HG03558 (cell line): ENCODE results near the gene CDH5.
"Not testable (repeated sequence)": the region's sequence is repeated elsewhere in the genome, so short reads cannot be mapped to it uniquely, and the experiment has no call there.

Experiments
- ATAC-seq: cut with Tn5 transposase; IDR thresholded peaks from one replicate; pipeline ENCODE4 v1.9.1; 2021; ENCODE audit warnings: moderate number of reproducible peaks; ENCODE audit not compliant: unreplicated experiment; ENCODE audit errors: extremely low read depth

Gene CDH5, protein sequence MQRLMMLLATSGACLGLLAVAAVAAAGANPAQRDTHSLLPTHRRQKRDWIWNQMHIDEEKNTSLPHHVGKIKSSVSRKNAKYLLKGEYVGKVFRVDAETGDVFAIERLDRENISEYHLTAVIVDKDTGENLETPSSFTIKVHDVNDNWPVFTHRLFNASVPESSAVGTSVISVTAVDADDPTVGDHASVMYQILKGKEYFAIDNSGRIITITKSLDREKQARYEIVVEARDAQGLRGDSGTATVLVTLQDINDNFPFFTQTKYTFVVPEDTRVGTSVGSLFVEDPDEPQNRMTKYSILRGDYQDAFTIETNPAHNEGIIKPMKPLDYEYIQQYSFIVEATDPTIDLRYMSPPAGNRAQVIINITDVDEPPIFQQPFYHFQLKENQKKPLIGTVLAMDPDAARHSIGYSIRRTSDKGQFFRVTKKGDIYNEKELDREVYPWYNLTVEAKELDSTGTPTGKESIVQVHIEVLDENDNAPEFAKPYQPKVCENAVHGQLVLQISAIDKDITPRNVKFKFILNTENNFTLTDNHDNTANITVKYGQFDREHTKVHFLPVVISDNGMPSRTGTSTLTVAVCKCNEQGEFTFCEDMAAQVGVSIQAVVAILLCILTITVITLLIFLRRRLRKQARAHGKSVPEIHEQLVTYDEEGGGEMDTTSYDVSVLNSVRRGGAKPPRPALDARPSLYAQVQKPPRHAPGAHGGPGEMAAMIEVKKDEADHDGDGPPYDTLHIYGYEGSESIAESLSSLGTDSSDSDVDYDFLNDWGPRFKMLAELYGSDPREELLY

GRCh38 chr16:66366433-66367299 lies at the start of gene CDH5:
CDH5 (plus strand) TSS chr16:66366691; CDS start chr16:66379338, 12,647 bp downstream.
- no peak for ATAC-seq

GRCh38 chr16:66318505-66318904 lies 48.0 kb upstream of the CDH5 start:
- ATAC-seq: no peak

DNA sequence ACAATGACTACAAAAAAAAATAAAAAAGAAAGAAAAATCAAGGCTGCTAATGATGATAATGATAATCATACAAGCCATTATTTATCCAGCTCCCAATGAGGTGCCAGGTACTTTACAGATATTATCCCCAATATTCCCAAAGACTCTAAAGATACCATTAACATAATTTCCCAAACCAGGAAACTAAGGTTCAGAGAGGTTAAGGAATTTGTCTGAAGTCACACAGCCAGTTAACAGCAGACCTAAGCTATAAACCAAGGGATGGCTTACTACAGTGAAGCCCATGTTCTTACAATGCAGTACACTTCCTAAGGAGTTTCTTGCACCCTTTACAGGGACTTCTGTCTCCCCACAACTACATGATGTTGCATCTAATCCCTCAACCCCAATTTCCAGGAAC lies 45.7 kb upstream of the CDH5 start:
- no peak for ATAC-seq

DNA sequence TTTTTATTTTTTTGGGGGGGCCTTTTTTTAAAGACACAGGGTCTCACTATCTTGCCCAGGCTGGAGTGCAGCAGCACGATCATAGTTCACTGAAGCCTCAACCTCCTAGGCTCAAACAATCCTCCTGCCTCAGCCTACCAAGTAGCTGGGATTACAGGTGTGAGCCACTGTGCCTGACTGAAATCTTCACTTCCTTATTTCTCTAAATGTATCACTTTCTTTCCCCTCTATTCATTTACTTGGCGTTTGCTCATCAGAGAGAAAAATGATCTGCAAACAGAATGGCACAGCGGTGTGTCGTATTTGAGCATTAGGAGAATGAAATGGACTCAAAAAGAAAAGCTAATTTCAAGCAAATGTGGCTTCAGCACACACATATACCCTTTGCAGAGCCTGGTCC lies 44.3 kb upstream of the CDH5 start:
- no peak for ATAC-seq

GRCh38 chr16:66324815-66325515 lies 41.5 kb upstream of the CDH5 start:
- ATAC-seq: no peak

DNA sequence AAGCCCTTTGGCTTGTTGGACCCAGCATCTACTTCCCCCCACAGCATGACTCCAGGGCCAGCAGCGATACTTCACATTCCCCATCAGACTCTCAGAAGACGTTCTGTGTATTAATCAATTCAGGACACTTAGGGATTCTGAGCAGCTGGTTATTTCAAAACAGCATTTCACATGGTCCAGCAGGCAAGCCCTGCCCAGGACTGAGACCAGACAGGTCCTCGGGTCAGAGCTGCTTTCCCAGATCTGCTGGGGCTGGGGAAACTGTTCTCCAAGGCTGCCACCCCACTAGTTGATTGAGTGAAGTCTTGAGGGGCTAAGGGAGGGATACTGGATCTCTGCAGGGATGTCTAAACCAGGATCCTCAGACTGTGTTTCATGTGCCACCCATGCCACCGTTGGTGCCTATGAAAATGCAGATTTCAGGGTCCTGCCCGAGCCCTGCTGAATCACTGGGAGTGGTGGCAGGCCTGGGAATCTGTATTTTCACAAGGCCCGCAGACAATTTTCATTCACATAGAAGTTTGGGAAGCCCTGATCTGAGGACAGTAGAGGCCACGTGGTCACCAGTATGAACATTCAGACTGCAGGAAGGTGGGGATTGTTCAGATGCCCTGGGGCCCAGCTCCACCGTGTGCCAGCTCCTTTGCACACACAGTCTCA lies 40.6 kb upstream of the CDH5 start:
- no peak for ATAC-seq

- ATAC-seq: no peak
These were observed 39.4 kb upstream of the CDH5 start for GRCh38 chr16:66326991-66327513.

GRCh38 chr16:66328282-66328681 lies 38.2 kb upstream of the CDH5 start:
- ATAC-seq: no peak

DNA sequence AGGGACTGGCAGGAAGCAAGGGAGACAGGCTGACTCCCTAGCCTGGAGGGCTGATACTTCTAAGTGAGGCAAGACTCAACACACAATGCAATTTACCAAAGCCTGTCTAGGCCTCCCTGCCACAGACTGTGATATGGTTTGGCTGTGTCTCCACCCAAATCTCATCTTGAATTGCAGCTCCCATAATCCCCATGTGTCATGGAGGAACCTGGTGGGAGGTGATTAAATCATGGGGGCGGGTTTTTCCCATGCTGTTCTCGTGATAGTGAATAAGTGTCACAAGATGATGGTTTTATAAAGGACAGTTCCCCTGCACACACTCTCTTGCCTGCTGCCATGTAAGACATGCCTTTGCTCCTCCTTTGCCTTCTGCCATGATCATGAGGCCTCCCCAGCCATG lies 35.0 kb upstream of the CDH5 start:
- not testable (repeated sequence) for ATAC-seq

DNA sequence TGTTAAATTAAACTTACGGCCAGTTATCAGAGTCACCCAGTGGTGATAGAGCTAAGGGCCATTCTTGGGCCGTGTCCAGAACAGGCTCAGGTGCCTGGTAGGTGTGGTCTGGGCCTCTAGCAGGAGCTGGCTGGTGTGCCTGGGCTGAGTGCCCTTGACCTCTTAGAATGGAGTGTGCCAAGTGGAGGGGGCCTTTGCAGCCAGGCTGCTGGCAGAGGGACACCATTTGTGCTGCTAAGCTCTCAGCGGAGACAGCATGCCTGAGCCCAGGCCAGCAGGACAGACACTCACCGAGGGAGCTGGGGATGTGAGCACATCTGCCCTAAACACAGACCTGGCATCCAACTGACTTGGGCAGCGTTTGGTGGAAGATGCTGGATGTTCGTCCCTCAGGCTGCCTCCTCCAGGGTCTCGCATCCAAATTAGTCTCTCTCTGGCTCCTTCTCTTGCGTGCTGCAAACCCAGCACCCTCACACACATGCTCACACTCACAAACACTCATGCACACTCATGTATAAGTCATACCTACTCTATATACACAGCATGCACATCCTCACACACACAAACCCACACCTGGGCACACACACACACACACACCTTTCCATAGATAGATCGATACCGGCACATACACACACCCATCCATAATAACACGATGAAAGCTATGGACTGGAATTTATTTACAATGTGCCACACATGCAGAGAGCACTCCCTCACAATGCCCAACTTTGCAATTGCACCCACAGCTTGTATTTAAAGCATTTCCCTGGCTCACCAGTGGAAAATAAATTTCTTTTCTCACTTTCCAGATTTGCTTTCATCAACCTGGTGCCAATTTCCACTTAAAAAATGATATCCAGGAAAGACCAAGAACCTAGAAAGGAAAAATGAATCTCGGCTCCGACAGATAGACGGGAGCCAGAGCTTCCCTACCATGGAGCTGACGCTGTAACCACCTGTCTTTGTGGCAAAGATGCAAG lies 33.6 kb upstream of the CDH5 start:
- ATAC-seq: no peak

DNA sequence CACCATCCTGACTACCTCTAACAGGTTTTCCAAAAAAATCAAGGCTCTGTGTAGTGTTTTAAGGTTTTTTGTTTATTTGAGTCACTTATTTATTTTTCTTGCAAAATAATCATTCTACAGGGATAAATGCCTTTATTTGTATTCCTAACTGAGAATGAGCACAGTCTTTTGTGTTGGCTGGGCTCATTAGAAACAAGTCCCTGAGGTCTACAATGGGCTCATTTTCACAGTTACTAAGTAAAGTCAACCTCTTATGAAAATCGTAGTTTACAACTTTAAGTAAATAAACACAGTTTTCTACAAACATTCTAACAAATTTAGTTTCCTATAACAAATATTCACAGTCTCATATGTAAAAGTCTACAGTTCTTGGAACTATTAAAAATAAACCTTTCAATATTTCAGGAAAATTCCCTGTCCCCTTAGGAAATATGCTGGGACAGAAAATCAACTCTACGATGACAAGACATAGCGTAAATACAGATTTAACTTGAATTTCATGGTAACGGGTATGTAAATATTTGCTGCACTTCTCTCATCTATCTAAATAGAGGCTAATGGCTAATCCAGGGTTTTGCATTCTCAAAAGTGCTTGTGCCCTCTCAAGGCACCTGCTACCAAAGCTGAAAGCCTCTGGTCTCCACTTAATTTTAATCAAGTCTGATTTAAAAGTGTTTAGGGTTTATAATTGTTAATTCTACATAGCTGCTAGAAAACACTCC lies 31.5 kb upstream of the CDH5 start:
- no peak for ATAC-seq

- no peak for ATAC-seq
These were observed 30.7 kb upstream of the CDH5 start for GRCh38 chr16:66335704-66336329.

- ATAC-seq: no peak
These were observed 28.9 kb upstream of the CDH5 start for GRCh38 chr16:66337463-66338188.

GRCh38 chr16:66342294-66342900 lies 24.1 kb upstream of the CDH5 start:
- no peak for ATAC-seq

DNA sequence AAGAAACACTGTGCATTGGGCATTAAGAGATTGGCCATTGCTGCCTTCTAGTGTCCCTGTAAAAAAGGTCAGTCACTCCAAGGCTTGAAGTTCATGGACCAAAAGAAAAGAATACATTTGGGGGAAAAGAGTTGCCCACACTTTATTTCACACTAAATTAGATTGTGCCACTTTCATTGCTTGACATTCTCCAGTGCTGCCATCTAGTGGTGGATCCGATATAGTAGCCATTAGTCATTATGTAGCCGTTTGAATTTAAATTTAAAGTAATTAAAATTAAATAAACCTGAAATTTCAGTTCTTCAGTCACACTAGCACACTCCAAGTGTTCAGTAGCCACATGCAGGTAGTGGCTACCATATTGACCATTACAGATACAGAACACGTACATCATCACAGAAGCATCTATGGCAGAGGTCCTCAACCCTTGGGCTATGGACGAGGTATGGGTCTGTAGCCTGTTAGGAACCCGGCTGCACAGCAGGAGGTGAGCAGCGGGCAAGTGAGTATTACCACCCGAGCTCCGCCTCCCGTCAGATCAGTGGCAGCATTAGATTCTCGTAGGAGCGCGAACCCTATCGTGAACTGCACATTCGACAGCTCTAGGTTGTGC lies 21.9 kb upstream of the CDH5 start:
- ATAC-seq: no peak

GRCh38 chr16:66346221-66346620 lies 20.3 kb upstream of the CDH5 start:
- no peak for ATAC-seq
